ENCODE data around the gene FDPS.

Gene FDPS

GRCh38 chr1:155321639-155322503, 13.2 kb downstream of the FDPS start:
- no peaks in the 10 kb centered on the region for H3K4me1 ChIP-seq (ENCODE audit: insufficient read depth, poor library complexity, severe bottlenecking)
- peaks cover 40% of the 10 kb centered on the region for H3K36me3 ChIP-seq (ENCODE audit: low read depth)
- peak overlapping the region; percentile 83 for H3K27ac ChIP-seq (ENCODE audit: poor library complexity, severe bottlenecking)
- H3K27me3 ChIP-seq (ENCODE audit: insufficient read depth, poor library complexity, severe bottlenecking), result no peaks in the 10 kb centered on the region
- peak overlapping the region; percentile 52 for H3K4me3 ChIP-seq (ENCODE audit: severe bottlenecking)
- no peak for TF ChIP-seq CTCF (IDR thresholded peaks at IDR 0.05; ENCODE audit: poor library complexity, severe bottlenecking)
- ATAC-seq (ENCODE audit: low read depth) (no peak), DNase-seq (ENCODE audit: low spot score) (no peak)
- no peaks in the 10 kb centered on the region for H3K9me3 ChIP-seq (ENCODE audit: severe bottlenecking)

- peak overlapping the region; percentile 52 for H3K4me3 ChIP-seq (ENCODE audit: severe bottlenecking)
- ATAC-seq (ENCODE audit: low read depth) (no peak), DNase-seq (ENCODE audit: low spot score) (no peak)
- peak overlapping the region; percentile 83 for H3K27ac ChIP-seq (ENCODE audit: poor library complexity, severe bottlenecking)
- H3K9me3 ChIP-seq (ENCODE audit: severe bottlenecking), result no peaks in the 10 kb centered on the region
- TF ChIP-seq CTCF (IDR thresholded peaks at IDR 0.05; ENCODE audit: poor library complexity, severe bottlenecking), result no peak
- no peaks in the 10 kb centered on the region for H3K27me3 ChIP-seq (ENCODE audit: insufficient read depth, poor library complexity, severe bottlenecking)
- H3K4me1 ChIP-seq (ENCODE audit: insufficient read depth, poor library complexity, severe bottlenecking), result no peaks in the 10 kb centered on the region
- H3K36me3 ChIP-seq (ENCODE audit: low read depth), result peaks cover 37% of the 10 kb centered on the region
These were observed 13.9 kb downstream of the FDPS start for GRCh38 chr1:155322571-155322952.

GRCh38 chr1:155322953-155323728, 14.5 kb downstream of the FDPS start:
- ATAC-seq (ENCODE audit: low read depth) (peak; percentile 49), DNase-seq (ENCODE audit: low spot score) (peak; percentile 92)
- peak; percentile 95 for TF ChIP-seq CTCF (IDR thresholded peaks at IDR 0.05; ENCODE audit: poor library complexity, severe bottlenecking)
- Histone ChIP-seq H3K9me3 (ENCODE audit: severe bottlenecking) (no peaks in the 10 kb centered on the region), H3K27me3 (ENCODE audit: insufficient read depth, poor library complexity, severe bottlenecking) (no peaks in the 10 kb centered on the region), H3K27ac (ENCODE audit: poor library complexity, severe bottlenecking) (peak overlapping the region; percentile 83), H3K4me3 (ENCODE audit: severe bottlenecking) (peak overlapping the region; percentile 52), H3K4me1 (ENCODE audit: insufficient read depth, poor library complexity, severe bottlenecking) (no peaks in the 10 kb centered on the region), H3K36me3 (ENCODE audit: low read depth) (peaks cover 37% of the 10 kb centered on the region)

GRCh38 chr1:155323729-155324036, 15.0 kb downstream of the FDPS start:
- H3K9me3 ChIP-seq (ENCODE audit: severe bottlenecking), result no peaks in the 10 kb centered on the region
- H3K27me3 ChIP-seq (ENCODE audit: insufficient read depth, poor library complexity, severe bottlenecking), result no peaks in the 10 kb centered on the region
- peak; percentile 18 for ATAC-seq (ENCODE audit: low read depth)
- H3K36me3 ChIP-seq (ENCODE audit: low read depth), result peaks cover 35% of the 10 kb centered on the region
- DNase-seq (ENCODE audit: low spot score), result peak; percentile 85
- no peak for TF ChIP-seq CTCF (IDR thresholded peaks at IDR 0.05; ENCODE audit: poor library complexity, severe bottlenecking)
- H3K4me3 ChIP-seq (ENCODE audit: severe bottlenecking), result peak overlapping the region; percentile 52
- peak overlapping the region; percentile 83 for H3K27ac ChIP-seq (ENCODE audit: poor library complexity, severe bottlenecking)
- H3K4me1 ChIP-seq (ENCODE audit: insufficient read depth, poor library complexity, severe bottlenecking), result no peaks in the 10 kb centered on the region

Measured in RWPE2 (cell line).